HL-60/S4 (cell line): ENCODE measurements around the gene GIT2.
"Not testable (repeated sequence)": the region's sequence is repeated elsewhere in the genome, so short reads cannot be mapped to it uniquely, and the experiment has no call there.

Experiments
- in situ Hi-C: fragments of 300-500 bp; cut with MboI; formaldehyde crosslinking; loops from 2 replicates; pipeline ENCODE4 v1.14.3; 2022; ENCODE audit warnings: low sequenced_read_pairs

The GIT2 gene, protein sequence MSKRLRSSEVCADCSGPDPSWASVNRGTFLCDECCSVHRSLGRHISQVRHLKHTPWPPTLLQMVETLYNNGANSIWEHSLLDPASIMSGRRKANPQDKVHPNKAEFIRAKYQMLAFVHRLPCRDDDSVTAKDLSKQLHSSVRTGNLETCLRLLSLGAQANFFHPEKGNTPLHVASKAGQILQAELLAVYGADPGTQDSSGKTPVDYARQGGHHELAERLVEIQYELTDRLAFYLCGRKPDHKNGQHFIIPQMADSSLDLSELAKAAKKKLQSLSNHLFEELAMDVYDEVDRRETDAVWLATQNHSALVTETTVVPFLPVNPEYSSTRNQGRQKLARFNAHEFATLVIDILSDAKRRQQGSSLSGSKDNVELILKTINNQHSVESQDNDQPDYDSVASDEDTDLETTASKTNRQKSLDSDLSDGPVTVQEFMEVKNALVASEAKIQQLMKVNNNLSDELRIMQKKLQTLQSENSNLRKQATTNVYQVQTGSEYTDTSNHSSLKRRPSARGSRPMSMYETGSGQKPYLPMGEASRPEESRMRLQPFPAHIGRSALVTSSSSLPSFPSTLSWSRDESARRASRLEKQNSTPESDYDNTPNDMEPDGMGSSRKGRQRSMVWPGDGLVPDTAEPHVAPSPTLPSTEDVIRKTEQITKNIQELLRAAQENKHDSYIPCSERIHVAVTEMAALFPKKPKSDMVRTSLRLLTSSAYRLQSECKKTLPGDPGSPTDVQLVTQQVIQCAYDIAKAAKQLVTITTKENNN

GRCh38 chr12:109995686-109996482 lies at the start of gene GIT2:
Gene GIT2, minus strand, starts transcription at chr12:109996368. Its CDS starts 144 bp downstream, at chr12:109996224.
- in situ Hi-C loops = no loop called here

- in situ Hi-C loops = no loop called here
Measured at GRCh38 chr12:110042264-110042663, 46.1 kb upstream of the GIT2 start.

DNA sequence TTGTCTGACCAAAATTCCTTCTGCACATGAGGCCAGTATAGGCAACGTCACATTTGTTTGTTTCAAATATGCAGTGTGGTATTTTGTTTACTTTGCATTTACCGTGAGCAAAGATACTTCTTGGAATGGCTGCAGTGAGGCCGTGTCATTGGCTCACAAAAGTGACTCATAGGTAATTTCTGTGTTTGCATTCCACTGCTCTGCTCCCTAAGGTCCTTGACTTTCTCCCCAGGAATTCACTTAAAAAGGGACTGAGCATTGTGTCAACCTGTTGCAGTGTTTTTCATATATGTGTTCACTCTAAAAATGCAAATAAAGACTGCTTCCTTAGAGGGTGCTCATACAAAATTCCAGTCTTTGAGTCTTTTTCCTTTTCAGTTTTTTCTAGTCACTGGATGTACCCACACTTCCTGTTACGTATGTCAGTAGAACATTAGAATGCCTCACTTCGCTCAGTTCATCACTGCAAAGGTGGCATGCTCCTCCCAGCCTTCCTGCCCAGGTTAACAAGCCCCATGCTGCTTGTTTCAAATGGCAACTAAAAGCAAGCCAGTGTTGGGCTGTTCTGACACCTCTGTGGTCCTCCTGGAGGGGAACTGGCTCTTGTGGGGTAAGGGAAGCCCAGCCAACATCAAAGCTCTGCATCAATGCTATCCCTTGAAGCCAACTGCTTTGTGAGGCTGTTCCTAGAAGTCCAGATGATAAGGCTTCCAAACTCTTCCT lies 43.1 kb upstream of the GIT2 start:
- in situ Hi-C loops = no loop called here

GRCh38 chr12:110038741-110039084 lies 42.5 kb upstream of the GIT2 start:
- in situ Hi-C loops = no loop called here

DNA sequence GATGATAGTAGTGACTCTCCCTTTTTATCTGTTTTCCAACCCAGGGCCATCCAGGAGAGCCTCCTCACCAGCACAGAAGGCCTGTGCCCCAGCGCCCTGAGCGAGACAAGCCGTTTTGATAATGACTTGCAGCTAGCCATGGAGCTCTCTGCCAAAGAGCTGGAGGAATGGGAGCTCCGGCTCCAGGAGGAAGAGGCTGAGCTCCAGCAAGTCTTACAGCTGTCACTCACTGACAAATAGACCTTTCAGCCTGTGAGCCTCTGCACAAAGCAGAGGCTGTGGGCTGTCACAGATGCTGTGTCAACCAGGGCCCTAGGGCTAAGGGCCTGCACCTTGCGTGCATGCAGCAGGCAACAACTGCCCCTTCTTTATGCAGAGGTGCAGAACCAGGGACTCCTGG lies 41.1 kb upstream of the GIT2 start:
- in situ Hi-C loops = no loop called here

- in situ Hi-C loops = no loop called here
Measured at GRCh38 chr12:110035534-110036104, 39.5 kb upstream of the GIT2 start.

DNA sequence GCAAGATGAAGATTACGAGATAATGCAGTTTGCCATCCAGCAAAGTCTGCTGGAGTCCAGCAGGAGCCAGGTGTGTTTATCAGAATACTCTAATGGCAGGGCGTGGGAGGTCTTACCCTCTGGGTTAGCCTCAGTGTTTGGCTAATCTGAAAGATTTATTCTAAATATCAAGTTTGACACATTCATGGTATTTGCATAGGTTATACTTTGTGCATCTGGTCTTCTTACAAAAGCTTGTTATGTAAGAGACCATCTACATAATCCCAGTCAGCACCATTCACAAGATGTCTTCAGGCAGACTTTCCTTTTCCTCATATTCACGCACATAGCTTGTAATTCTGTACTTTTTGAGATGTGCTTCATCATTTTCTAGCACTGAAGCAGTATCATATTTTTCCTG lies 37.7 kb upstream of the GIT2 start:
- in situ Hi-C loops = no loop called here

GRCh38 chr12:110029290-110029815 lies 33.2 kb upstream of the GIT2 start:
- in situ Hi-C loops = no loop called here

DNA sequence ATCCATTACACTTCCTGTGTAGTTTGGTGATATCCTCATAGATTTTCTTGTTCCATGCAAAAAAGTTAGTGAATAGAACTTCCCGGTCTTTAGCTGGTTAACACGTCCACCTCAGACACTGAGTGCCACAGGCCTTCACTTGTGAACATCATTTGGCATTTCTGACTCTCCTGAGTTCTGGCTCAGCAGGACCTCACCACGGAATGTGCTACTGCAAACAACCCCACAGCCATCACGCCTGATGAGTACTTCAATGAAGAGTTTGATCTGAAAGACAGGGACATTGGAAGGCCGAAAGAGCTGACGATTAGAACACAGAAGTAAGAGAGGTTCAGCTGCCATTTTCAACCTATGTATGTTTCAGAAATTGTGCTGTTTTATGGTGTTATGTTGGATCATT lies 32.2 kb upstream of the GIT2 start:
- in situ Hi-C loops = no loop called here

DNA sequence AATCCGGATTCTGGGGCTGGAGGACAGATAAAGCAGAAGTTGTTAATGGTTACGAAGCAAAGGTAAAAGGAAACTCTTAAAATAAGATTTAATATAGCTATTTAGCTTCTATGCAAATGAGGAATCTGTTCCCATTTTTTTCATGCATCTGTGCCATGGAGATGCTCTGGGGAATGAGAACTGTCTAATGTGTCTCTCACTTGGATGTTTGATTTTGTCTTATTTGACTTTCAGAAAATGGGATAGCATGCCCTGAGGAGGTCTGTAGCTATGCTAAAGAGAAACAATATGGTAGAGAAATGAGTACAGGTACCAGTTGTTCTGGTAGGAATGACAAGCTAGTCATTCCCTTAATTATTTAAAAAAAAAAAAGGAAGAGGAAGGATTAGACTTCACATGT lies 27.9 kb upstream of the GIT2 start:
- in situ Hi-C loops = no loop called here

DNA sequence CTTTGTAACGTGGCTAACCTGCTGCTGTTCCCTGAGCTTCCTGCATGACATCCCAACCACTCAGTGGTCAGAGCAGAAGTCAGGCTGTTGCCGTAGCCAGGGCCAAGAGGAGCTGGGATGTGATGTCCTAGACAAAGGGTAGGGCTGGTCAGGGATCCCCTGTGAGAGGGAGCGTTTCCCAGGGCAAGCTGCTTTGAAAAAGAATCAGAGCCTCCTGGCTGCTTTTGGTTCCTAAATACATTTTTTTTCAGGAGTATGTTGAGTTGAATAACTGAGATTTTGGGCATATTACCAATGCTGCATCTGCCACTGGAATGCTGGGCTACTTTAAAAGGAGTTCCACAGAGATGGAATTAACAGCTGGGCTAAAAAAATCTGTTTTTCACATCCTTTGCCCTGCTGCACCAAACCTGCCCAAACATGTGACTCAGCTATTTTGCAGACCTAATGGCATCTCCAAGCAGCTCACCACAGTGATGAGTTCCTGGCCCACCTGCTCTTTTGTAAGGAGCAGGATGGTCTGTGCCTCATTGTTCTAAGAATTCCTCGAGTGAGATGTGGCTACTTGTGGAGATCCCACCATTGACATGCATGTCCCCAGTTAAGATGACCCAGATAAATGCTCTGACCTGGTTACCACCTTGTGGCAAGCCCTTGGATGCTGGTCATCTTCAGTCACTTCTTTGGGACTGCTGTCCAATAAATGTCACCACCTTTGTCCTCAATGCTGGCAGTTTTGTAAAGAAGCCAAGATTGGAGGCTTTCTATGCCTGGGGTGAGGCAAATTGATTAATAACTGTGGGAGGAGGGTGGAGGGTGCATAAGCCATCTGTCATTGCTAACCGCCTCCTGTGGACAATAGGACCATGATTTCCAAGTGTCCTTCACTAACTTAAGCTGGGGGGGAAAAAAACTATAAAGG lies 27.2 kb upstream of the GIT2 start:
- in situ Hi-C loops = no loop called here

GRCh38 chr12:110020956-110021355 lies 24.8 kb upstream of the GIT2 start:
- in situ Hi-C loops = no loop called here

DNA sequence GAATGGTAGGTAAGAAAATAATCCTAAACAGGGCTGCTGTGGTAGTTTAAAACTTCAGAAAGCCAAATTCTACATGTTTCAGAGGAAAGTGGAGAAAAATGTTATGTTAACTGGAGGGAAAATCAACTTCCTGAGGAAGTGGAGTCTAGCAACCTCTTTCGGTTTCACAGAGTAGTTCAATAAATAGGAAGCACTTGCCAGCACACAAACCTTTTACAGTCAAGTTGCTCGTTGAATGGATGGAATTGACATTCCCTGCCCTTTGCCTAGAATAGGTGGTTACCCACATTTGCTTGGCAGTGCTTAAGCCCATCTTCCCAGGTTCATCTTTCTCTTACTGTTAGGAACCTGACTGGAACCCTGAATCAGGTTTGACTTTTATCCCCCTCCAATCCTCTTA lies 19.0 kb upstream of the GIT2 start:
- in situ Hi-C loops = no loop called here

DNA sequence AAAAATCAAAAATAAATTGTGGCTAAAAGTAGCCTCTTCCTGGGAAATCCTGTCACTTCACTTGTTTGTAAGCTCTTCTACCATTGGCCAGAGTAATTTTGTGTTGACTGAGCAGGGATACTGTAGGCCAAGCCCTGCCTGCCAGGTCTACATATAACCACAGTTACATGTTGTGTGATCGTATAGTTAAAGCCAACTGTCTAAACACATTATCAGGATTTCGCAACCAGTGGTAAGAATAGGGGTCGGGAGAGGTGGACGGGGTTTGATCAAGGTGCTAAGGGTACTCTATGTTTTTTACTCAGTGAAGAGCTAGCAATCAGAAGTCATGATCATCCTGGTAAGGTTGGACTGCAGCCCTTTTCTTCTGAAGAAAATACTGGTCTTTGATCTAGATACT lies 16.5 kb upstream of the GIT2 start:
- in situ Hi-C loops = no loop called here

DNA sequence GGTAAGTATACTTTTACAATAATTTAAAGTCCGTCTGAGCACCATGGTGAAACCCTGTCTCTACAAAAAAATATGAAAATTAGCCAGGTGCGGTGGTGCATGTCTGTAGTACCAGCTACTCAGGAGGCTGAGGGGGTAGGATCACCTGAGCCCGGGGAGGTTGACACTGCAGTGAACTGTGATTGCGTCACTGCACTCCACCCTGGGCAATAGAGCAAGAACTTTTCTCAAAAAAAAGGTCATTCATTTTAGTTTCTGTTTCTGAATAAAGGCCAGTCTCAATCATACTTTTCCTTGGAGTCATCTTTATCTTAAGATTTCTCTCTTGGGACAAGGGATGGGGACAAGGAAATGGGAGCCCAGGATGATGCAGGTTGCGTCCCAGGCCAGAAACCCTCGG lies 16.0 kb upstream of the GIT2 start:
- in situ Hi-C loops = no loop called here

GRCh38 chr12:110010853-110011723 lies 14.9 kb upstream of the GIT2 start:
- in situ Hi-C loops = no loop called here

GRCh38 chr12:110008681-110009398 lies 12.7 kb upstream of the GIT2 start:
- in situ Hi-C loops = not testable (repeated sequence)

DNA sequence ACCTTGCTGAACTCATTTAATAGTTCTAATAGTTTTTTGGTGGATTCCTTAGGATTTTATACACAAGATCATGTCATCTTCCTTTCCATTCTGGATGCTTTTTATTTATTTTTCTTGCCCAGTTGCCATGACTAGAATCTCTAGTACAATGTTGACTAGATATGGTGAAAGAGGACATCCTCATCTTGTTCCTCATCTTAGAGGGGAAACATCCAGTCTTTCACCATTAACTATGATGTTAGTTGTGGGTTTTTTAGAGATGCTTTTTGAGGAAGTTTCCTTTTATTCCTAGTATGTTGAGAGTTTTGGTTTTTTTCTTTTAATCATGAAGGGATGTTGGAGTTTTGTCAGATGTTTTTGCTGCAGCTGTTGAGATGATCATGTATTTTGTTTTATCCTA lies 11.7 kb upstream of the GIT2 start:
- in situ Hi-C loops = no loop called here
